Activated CD8-positive, alpha-beta T cell treated with anti-CD3 and anti-CD28 coated beads for 36 hours (primary cell): Measurements from ENCODE around the gene RNF5. TPM values are rescaled to one million over a fixed set of nuclear protein-coding genes. Genes with fewer than 3 reads are reported as not detected.

Experiments
- ATAC-seq: fragments of 200-7000 bp; cut with Tn5 transposase; one replicate; pipeline ENCODE4 v1.10.0; 2021; ENCODE audit warnings: mild to moderate bottlenecking, moderate library complexity
- CTCF ChIA-PET: fragments of 350-600 bp; sonication (Branson Sonifier 250); formaldehyde crosslinking; loops from one replicate; lab custom pipeline; 2021; ENCODE audit warnings: antibody characterized with exemption; lab: Charles Lee
- POLR2A ChIA-PET: fragments of 350-600 bp; sonication (Branson Sonifier 250); formaldehyde crosslinking; loops from one replicate; lab custom pipeline; 2021; ENCODE audit warnings: antibody characterized with exemption; lab: Charles Lee
- DNase-seq: peaks from one replicate; pipeline ENCODE4 v3.0.0-alpha.2; 2020
- H3K27ac Mint-ChIP-seq: one replicate; pipeline ENCODE4 v1.8.0; 2021; ENCODE audit warnings: mild to moderate bottlenecking, mixed read lengths
- H3K27me3 Mint-ChIP-seq: one replicate; pipeline ENCODE4 v1.8.0; 2021; ENCODE audit warnings: mixed read lengths
- H3K36me3 Mint-ChIP-seq: one replicate; pipeline ENCODE4 v1.8.0; 2021; ENCODE audit warnings: low read depth, mixed read lengths
- H3K4me1 Mint-ChIP-seq: one replicate; pipeline ENCODE4 v1.8.0; 2021; ENCODE audit warnings: low read depth, mixed read lengths
- H3K4me3 Mint-ChIP-seq: one replicate; pipeline ENCODE4 v1.8.0; 2021; ENCODE audit warnings: mild to moderate bottlenecking, moderate library complexity, mixed read lengths
- H3K9me3 Mint-ChIP-seq: one replicate; pipeline ENCODE4 v1.8.0; 2021; ENCODE audit warnings: mixed read lengths
- CTCF ChIP-seq: fragments of 200-600 bp; IDR thresholded peaks from one replicate; pipeline ENCODE4 v1.8.0; 2022; ENCODE audit warnings: antibody characterized with exemption, mild to moderate bottlenecking
- intact Hi-C: fragments of 100-400 bp; cut with micrococcal nuclease; formaldehyde crosslinking; loops from one replicate; pipeline ENCODE4 v1.10.0; 2022
- total RNA-seq, 2 experiments: library from RNA; stranded (reverse); gene quantifications; one replicate each; pipeline ENCODE4 v1.2.3, GENCODE V29; 2021

Gene RNF5
- total RNA-seq, 2 experiments from 2014 or later = 55.4 to 57.9 TPM

GRCh38 chr6:32146287-32146686, 31.9 kb upstream of the RNF5 start:
- no peak for TF ChIP-seq CTCF
- intact Hi-C loops = no loop called here
- Mint-ChIP-seq H3K27ac (no peak overlapping the region), H3K36me3 (peaks cover 3% of the 10 kb centered on the region), H3K27me3 (peaks cover 23% of the 10 kb centered on the region), H3K4me1 (peaks cover 27% of the 10 kb centered on the region), H3K4me3 (no peak overlapping the region), H3K9me3 (no peaks in the 10 kb centered on the region)
- ChIA-PET POLR2A (interaction anchor here (1.0 kb wide), 1 partner anchor 21 kb away, joined by 4 read pairs; no protein-coding TSS in a partner anchor), CTCF (interaction anchor here (3.7 kb wide), 1 partner anchor 28 kb away, joined by 21 read pairs; no protein-coding TSS in a partner anchor)
- no peak for DNase-seq
- ATAC-seq = no peak

GRCh38 chr6:32146687-32147086, 31.5 kb upstream of the RNF5 start:
- intact Hi-C loops = no loop called here
- peaks cover 23% of the 10 kb centered on the region for H3K27me3 Mint-ChIP-seq

GRCh38 chr6:32147401-32148132, 30.6 kb upstream of the RNF5 start:
- POLR2A ChIA-PET = no interaction called here
- intact Hi-C loops = no loop called here

More at GRCh38 chr6:32146687-32147086, 31.5 kb upstream of the RNF5 start:
- POLR2A ChIA-PET = interaction anchor here (1.0 kb wide), 1 partner anchor 22 kb away, joined by 4 read pairs; no protein-coding TSS in a partner anchor
- no peak for ATAC-seq
- Mint-ChIP-seq H3K4me1 (peaks cover 28% of the 10 kb centered on the region), H3K4me3 (no peak overlapping the region), H3K9me3 (no peaks in the 10 kb centered on the region), H3K27ac (no peak overlapping the region), H3K36me3 (peaks cover 3% of the 10 kb centered on the region)
- no peak for DNase-seq
- CTCF ChIA-PET = interaction anchor here (3.7 kb wide), 1 partner anchor 28 kb away, joined by 21 read pairs; no protein-coding TSS in a partner anchor
- no peak for TF ChIP-seq CTCF

GRCh38 chr6:32148289-32149091, 29.7 kb upstream of the RNF5 start:
- intact Hi-C loops = no loop called here
- peak overlapping the region; percentile 63 for H3K27ac Mint-ChIP-seq
- ATAC-seq (peak; percentile 89), DNase-seq (peak; percentile 87)
- peak; percentile 57 for TF ChIP-seq CTCF
- ChIA-PET POLR2A (no interaction called here), CTCF (interaction anchor here (0.6 to 3.7 kb wide), 9 partner anchors 10 to 746 kb away, joined by 3 to 21 read pairs (median 4); partner anchors contain the start of genes ATF6B and TAP2)
- H3K4me3 Mint-ChIP-seq = peak overlapping the region; percentile 78
- no peaks in the 10 kb centered on the region for H3K9me3 Mint-ChIP-seq
- peaks cover 44% of the 10 kb centered on the region for H3K4me1 Mint-ChIP-seq
- peaks cover 23% of the 10 kb centered on the region for H3K27me3 Mint-ChIP-seq
- H3K36me3 Mint-ChIP-seq = peaks cover 3% of the 10 kb centered on the region

More at GRCh38 chr6:32147401-32148132, 30.6 kb upstream of the RNF5 start:
- no peak for DNase-seq
- ATAC-seq = no peak
- H3K36me3 Mint-ChIP-seq = peaks cover 3% of the 10 kb centered on the region
- peak overlapping the region; percentile 78 for H3K4me3 Mint-ChIP-seq
- peaks cover 23% of the 10 kb centered on the region for H3K27me3 Mint-ChIP-seq
- no peak for TF ChIP-seq CTCF
- no peaks in the 10 kb centered on the region for H3K9me3 Mint-ChIP-seq
- H3K4me1 Mint-ChIP-seq = peaks cover 35% of the 10 kb centered on the region
- CTCF ChIA-PET = interaction anchor here (0.6 to 3.7 kb wide), 6 partner anchors 18 to 747 kb away, joined by 3 to 21 read pairs (median 4); partner anchors contain the start of genes ATF6B and TAP2
- no peak overlapping the region for H3K27ac Mint-ChIP-seq
